ENCODE results near the gene ELOVL2. TPM values are rescaled to one million over a fixed set of nuclear protein-coding genes. Genes with fewer than 3 reads are reported as not detected.

ELOVL2 gene
- total RNA-seq, 1 experiment from 2014 or later, result 12.7 TPM

DNA sequence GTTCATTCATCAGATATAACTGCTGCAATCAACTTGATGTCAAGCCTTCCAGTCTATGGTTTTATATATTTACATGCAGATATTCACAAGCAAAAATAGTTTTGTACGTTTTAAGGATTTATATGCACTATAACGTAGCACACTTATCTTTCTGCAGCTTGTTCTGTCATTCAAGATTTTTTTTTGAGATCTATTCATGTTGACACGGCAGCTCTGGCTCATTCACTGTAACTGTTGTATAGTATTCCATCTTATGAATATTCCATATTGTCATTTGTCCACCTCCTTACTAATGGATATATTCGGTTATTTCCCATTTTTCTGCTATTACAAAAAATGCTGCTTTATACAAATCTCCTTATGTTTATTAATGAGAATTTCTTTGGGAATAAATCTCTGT lies 13.2 kb downstream of the ELOVL2 start:
- POLR2A ChIA-PET (ENCODE audit: low non-redundant PET), result no interaction called here
- no peak overlapping the region for H3K27ac ChIP-seq (ENCODE audit: low read depth, low read length, poor library complexity, severe bottlenecking)
- CTCF ChIA-PET, result no interaction called here
- H3K36me3 ChIP-seq (ENCODE audit: insufficient read depth, low read length, poor library complexity, severe bottlenecking), result no peaks in the 10 kb centered on the region
- H3K4me3 ChIP-seq (ENCODE audit: low read depth, low read length, poor library complexity, severe bottlenecking), result no peak overlapping the region
- H3K4me1 ChIP-seq (ENCODE audit: insufficient read depth, low read length, poor library complexity, severe bottlenecking), result peaks cover 12% of the 10 kb centered on the region
- DNase-seq (ENCODE audit: low spot score), result no peak
- no TSS peak for BruUV-seq (replicated peaks)
- no peaks in the 10 kb centered on the region for H3K27me3 ChIP-seq (replicated peaks; ENCODE audit: insufficient read depth, low read depth, low read length, poor library complexity)
- intact Hi-C loops (cut with micrococcal nuclease; ENCODE audit: unreplicated experiment), result no loop called here
- TF ChIP-seq, protein P1, sequence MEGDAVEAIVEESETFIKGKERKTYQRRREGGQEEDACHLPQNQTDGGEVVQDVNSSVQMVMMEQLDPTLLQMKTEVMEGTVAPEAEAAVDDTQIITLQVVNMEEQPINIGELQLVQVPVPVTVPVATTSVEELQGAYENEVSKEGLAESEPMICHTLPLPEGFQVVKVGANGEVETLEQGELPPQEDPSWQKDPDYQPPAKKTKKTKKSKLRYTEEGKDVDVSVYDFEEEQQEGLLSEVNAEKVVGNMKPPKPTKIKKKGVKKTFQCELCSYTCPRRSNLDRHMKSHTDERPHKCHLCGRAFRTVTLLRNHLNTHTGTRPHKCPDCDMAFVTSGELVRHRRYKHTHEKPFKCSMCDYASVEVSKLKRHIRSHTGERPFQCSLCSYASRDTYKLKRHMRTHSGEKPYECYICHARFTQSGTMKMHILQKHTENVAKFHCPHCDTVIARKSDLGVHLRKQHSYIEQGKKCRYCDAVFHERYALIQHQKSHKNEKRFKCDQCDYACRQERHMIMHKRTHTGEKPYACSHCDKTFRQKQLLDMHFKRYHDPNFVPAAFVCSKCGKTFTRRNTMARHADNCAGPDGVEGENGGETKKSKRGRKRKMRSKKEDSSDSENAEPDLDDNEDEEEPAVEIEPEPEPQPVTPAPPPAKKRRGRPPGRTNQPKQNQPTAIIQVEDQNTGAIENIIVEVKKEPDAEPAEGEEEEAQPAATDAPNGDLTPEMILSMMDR (conservative IDR thresholded peaks at IDR 0.05; ENCODE audit: low read depth, low read length), result no peak
- no peak for TF ChIP-seq EZH2 (IDR thresholded peaks at IDR 0.05; ENCODE audit: borderline replicate concordance, low read depth, low read length, poor library complexity, severe bottlenecking)
- H3K9me3 ChIP-seq (ENCODE audit: low read depth, low read length, poor library complexity, severe bottlenecking), result no peaks in the 10 kb centered on the region

DNA sequence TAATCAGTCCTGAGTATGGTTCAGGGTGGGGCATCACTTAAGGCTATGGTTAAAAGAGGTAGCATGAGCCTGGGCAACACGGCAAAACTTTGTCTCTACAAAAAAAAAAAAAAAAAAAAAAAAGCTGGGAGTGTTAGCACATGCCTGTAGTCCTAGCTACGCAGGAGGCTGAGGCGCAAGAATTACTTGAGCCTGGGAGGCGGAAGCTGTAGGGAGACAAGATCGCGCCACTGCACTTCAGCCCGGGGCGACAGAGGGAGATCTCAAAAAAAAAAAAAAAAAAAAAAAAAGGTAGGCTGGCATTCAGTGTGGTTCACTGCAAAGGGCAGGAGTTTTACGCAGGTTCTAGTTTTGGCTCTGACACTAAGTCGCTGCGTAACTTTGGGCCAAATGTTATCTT lies 15.1 kb downstream of the ELOVL2 start:
- TF ChIP-seq, protein P1 (conservative IDR thresholded peaks at IDR 0.05; ENCODE audit: low read depth, low read length), result no peak
- no peak for TF ChIP-seq EZH2 (IDR thresholded peaks at IDR 0.05; ENCODE audit: borderline replicate concordance, low read depth, low read length, poor library complexity, severe bottlenecking)
- intact Hi-C loops (cut with micrococcal nuclease; ENCODE audit: unreplicated experiment), result no loop called here
- POLR2A ChIA-PET (ENCODE audit: low non-redundant PET), result interaction anchor here (0.6 kb wide), 1 partner anchor 298 kb away, joined by 4 read pairs; no protein-coding TSS in a partner anchor

DNA sequence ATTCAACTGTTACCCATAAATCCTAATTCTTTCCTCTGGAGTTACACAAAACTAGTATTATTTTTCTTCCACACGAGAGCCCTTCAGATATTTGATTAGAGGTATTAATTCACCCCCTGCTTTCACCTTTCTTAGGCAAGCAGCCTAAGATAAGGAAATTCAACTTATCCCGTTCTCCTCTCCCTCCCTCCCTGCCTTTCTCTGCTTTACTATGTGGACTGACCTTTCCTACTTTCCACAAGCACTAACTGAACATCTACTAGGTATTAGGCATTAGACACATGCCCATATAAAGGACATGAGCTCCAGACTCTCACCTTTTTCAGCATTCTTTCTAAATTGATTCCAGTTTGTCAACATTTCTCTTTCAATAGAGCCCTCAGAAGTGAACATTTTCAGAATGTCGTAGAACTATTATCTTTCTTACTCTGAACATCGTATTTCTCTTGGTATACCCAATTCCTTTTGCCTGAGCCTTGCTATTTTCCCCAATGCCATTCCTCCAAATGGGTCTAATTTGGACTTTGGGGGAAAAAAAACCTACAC lies 16.5 kb downstream of the ELOVL2 start:
- CTCF ChIA-PET, result no interaction called here
- Histone ChIP-seq H3K9me3 (ENCODE audit: low read depth, low read length, poor library complexity, severe bottlenecking) (no peaks in the 10 kb centered on the region), H3K4me1 (ENCODE audit: insufficient read depth, low read length, poor library complexity, severe bottlenecking) (peaks cover 14% of the 10 kb centered on the region), H3K36me3 (ENCODE audit: insufficient read depth, low read length, poor library complexity, severe bottlenecking) (no peaks in the 10 kb centered on the region), H3K27ac (ENCODE audit: low read depth, low read length, poor library complexity, severe bottlenecking) (no peak overlapping the region), H3K27me3 (replicated peaks; ENCODE audit: insufficient read depth, low read depth, low read length, poor library complexity) (no peaks in the 10 kb centered on the region), H3K4me3 (ENCODE audit: low read depth, low read length, poor library complexity, severe bottlenecking) (no peak overlapping the region)
- POLR2A ChIA-PET (ENCODE audit: low non-redundant PET), result no interaction called here
- TF ChIP-seq EZH2 (IDR thresholded peaks at IDR 0.05; ENCODE audit: borderline replicate concordance, low read depth, low read length, poor library complexity, severe bottlenecking), result no peak
- TF ChIP-seq, protein P1 (conservative IDR thresholded peaks at IDR 0.05; ENCODE audit: low read depth, low read length), result no peak
- intact Hi-C loops (cut with micrococcal nuclease; ENCODE audit: unreplicated experiment), result no loop called here
- BruUV-seq (replicated peaks), result no TSS peak
- no peak for DNase-seq (ENCODE audit: low spot score)

More for the DNA sequence above, 15.1 kb downstream of the ELOVL2 start:
- Histone ChIP-seq H3K9me3 (ENCODE audit: low read depth, low read length, poor library complexity, severe bottlenecking) (no peaks in the 10 kb centered on the region), H3K27ac (ENCODE audit: low read depth, low read length, poor library complexity, severe bottlenecking) (no peak overlapping the region), H3K27me3 (replicated peaks; ENCODE audit: insufficient read depth, low read depth, low read length, poor library complexity) (no peaks in the 10 kb centered on the region), H3K36me3 (ENCODE audit: insufficient read depth, low read length, poor library complexity, severe bottlenecking) (no peaks in the 10 kb centered on the region), H3K4me1 (ENCODE audit: insufficient read depth, low read length, poor library complexity, severe bottlenecking) (peaks cover 7% of the 10 kb centered on the region), H3K4me3 (ENCODE audit: low read depth, low read length, poor library complexity, severe bottlenecking) (no peak overlapping the region)
- no peak for DNase-seq (ENCODE audit: low spot score)
- CTCF ChIA-PET, result interaction anchor here (0.6 kb wide), 2 partner anchors 14 to 53 kb away, joined by 3 to 7 read pairs; no protein-coding TSS in a partner anchor
- no TSS peak for BruUV-seq (replicated peaks)
